Dermis microvascular lymphatic vessel endothelial cell (primary cell): ENCODE measurements around the gene COL8A2. TPM values are rescaled to one million over a fixed set of nuclear protein-coding genes. Genes with fewer than 3 reads are reported as not detected.

Experiments used
- DNase-seq, 2 donors: peaks; one replicate each; pipeline versions ENCODE4 v3.0.0 to v3.0.0-alpha.2; 2010; ENCODE audit warnings: low read depth in 2 of 2
- total RNA-seq: library from RNA; depleted of rRNA; stranded (reverse); fragments of >200 nt; gene quantifications from 2 replicates; pipeline ENCODE4 v1.2.1, GENCODE V29; 2014

COL8A2 gene
- total RNA-seq, 1 donor from 2014 or later: 1.0 TPM

GRCh38 chr1:36137226-36137625, 12.2 kb upstream of the COL8A2 start:
- no peak for DNase-seq

DNA sequence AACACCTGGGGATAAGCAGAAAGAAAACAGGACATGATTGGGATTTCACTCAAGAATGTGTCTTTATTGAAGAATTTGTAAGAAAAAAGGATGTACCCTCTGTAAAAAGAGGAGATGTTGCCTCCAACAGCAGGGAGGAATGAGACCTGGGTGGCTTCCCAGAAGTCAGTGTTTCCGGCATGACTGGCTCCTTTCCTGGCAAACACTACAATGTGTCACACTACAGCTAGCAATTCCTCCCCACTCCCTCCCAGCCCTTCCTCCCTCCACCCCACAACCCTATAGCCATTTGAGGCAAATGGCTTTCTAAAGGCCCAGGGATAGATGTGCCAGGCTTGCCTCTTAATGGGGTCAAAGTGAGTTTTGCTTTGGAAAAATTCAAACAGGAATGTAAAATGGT, 11.5 kb upstream of the COL8A2 start:
- DNase-seq: peak; percentile 59 to 89

GRCh38 chr1:36135796-36136195, 10.8 kb upstream of the COL8A2 start:
- DNase-seq: no peak

GRCh38 chr1:36135330-36135667, 10.3 kb upstream of the COL8A2 start:
- no peak for DNase-seq

GRCh38 chr1:36134505-36135329, 9.7 kb upstream of the COL8A2 start:
- DNase-seq: peak in 1 of 2 donors; percentile 63

DNA sequence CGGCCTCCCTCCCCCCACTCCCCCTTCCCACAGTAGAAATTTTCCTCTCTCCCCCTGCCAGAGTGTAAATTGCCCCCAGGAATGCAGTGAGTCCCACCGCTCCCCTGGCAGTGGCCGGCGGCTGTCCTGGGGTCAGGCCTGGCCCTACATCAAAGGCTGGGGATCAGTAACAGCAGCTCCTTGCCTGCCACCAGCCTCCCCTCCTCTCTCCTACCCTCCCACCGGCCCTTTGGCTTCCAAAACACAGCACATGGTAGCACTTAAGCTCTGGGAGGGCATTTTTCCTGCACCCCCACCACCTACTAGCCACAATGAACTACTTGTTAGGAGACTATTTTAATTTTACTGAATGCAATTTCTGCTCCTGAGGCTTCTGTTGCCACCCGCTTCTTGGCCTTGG, 9.0 kb upstream of the COL8A2 start:
- DNase-seq: no peak

DNA sequence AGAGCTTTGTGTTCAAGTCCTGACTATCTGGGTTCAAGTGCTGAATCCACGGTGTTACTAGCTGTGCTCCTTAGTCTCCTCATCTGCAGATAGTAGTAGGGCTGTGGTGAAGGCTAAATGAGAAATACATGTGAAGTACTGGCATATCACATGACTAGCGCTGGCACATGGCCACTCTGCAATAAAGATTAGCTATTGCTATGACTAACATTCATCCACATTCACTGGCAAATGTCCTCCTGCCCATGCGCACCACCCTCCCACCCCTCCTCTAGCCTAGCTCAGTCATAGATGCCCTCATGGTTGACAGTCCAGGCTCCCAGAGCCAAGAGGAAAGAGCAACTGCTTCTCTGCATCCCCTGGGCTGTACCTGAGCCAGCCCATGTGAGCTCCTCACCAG, 8.5 kb upstream of the COL8A2 start:
- peak; percentile 47 to 79 for DNase-seq

DNA sequence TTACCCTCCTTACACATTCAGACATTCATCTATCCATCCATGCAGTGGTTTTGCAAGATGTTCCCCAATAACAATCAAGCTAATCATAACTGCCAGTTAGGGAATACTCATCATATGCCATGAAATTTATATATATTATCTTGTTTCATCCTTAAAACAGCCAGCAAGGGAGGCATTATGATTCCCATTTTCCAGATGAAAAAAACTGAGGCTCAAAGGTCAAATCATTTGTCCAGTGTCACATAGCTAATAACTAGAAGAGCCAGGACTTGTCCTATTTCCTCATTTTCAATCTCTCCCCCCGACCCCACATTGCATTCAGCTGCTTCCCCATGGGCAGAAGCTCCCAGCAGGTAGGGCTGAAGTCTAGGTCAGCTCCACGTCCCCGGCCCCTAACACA, 7.0 kb upstream of the COL8A2 start:
- no peak for DNase-seq

- no peak for DNase-seq
Observed at GRCh38 chr1:36128905-36129206, 3.8 kb upstream of the COL8A2 start.

DNA sequence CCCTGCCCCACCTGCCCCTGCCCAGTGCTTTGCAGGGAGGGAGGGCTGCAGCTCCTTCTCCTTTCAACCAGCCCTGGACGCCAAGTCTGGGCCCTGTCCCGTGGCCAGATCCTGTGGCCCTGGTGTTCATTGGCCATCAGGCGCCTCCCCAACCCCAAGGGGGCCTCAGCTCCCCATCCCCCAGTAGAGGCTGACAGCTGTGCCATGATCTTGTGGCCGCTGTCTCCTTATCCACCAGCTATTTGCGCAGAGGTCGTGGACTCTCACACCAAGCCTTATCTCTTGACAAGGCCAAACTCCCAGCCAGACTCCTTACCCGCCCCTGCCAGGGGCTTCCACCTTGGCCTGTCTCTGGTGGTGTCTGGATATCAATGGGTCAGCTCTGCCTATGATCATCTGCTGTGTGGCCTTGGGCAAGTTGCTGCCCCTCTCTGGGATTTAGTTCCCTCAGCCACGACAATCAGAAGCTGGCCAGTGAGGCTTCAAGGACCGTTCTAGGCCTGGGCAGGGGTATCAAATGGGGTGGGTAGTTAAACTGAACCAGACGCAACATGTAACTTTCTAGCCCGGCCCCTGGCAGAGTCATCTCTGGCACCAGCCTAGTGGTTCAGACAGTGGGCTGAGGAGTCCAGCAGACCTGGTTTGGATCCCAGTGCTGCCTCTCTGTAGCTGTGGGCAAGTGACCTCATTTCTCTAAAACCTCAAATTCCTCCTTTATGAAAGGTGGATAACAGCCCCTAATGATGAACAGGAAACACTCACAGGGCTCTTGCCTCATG, 3.3 kb upstream of the COL8A2 start:
- DNase-seq: no peak

GRCh38 chr1:36126797-36127500, 1.9 kb upstream of the COL8A2 start:
- DNase-seq: no peak

GRCh38 chr1:36126005-36126716, 1.1 kb upstream of the COL8A2 start:
- no peak for DNase-seq

- no peak for DNase-seq
Observed at GRCh38 chr1:36124404-36125128, 456 bp downstream of the COL8A2 start.

- peak in 1 of 2 donors; percentile 14 for DNase-seq
Observed at GRCh38 chr1:36123356-36123755, 1.7 kb downstream of the COL8A2 start.

- DNase-seq: no peak
Observed at GRCh38 chr1:36122062-36123030, 2.7 kb downstream of the COL8A2 start.

GRCh38 chr1:36119456-36119855, 5.6 kb downstream of the COL8A2 start:
- DNase-seq: no peak

DNA sequence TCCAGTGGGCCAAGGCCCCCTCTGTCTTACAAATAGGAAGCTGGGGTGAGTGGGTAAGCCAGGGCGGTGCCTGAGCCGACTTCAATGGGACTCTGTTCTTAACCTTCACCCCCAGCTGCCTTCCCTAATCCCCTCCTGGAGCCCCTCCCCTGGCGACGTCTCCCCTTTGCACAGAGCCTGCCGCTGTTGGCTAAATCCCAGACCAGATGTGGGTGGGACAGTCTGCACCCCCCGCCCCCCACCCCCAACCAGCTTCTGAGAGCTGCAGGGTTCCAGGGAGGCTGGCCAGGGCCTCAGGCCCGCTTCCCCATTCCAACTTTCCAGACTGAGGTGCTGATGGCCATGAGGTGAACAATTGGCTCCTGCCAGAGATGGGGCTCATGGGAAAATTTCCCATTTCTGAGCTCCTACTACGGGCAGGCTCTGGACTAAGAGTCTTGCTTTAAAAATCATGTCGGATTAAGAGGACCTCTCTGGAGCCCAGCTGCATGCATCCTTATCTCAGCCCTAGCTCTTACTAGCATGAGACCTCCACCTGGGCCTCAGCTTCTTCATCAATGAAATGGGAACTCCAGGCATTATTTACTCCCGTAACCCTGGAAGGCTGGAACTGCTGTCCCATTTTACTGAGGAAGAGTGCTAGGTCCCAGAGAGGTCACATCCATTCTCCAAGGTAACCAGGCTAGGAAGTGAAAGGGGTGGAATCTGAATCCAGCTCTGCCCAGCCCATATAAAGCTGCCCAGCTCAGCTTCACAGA, 6.4 kb downstream of the COL8A2 start:
- no peak for DNase-seq

- DNase-seq: no peak
Observed at GRCh38 chr1:36116901-36117300, 8.1 kb downstream of the COL8A2 start.

- no peak for DNase-seq
Observed at GRCh38 chr1:36115931-36116330, 9.1 kb downstream of the COL8A2 start.
